Heart left ventricle (tissue), 13 donors: ENCODE results near the gene TRIP12.

ENCODE experiments used
- POLR2A ChIP-seq, 2 donors: fragments of 450-650 bp; IDR thresholded peaks; one replicate each; pipeline ENCODE4 v1.6.1; 2017; ENCODE audit warnings: antibody characterized with exemption in 2 of 2, mild to moderate bottlenecking in 2 of 2, moderate library complexity in 2 of 2
- TF ChIP-seq, protein P1 (sequence below), 12 donors: fragments of 200-600 bp; sonication (generic) in 4 of 12; IDR thresholded peaks; one replicate each; pipeline versions ENCODE4 v1.5.0 to v1.8.0; 2018 to 2022; ENCODE audit warnings: antibody characterized with exemption in 12 of 12, mild to moderate bottlenecking in 5 of 12
- donor health status: ischemic (EF 13 %, LVEDD 7.1; RV severe dilation, severe dysfunction).
- donor health status: DM: no; HTN: yes; CAD: no.
- donor health status: DM: no; HTN: no; CAD: no.
- donor health status: ischemic (EF 25% LVEDD 6.9; RV normal size, moderate dysfunction).
- donor health status: ischemic (EF 25% LVEDD 5.7; RV mildly dilated, moderate dysfunction).
- donor health status: ischemic (EF 35%, LVEDD 5.7; RV mildly dilated, moderate dysfunction).
- donor health status: nonischemic (EF 11% LVEDD 7.7; RV severe dilation, severe dysfunction).
- donor health status: DM: yes; HTN: yes; CAD: no.
- donor health status: PGD.
- donor health status: ischemic (EF 29% LVEDD 5.4; RV normal size, mild dysfunction).
- donor health status: nonischemic (EF 23%, LVEDD 6.1; RV moderate dilation, normal function).

DNA sequence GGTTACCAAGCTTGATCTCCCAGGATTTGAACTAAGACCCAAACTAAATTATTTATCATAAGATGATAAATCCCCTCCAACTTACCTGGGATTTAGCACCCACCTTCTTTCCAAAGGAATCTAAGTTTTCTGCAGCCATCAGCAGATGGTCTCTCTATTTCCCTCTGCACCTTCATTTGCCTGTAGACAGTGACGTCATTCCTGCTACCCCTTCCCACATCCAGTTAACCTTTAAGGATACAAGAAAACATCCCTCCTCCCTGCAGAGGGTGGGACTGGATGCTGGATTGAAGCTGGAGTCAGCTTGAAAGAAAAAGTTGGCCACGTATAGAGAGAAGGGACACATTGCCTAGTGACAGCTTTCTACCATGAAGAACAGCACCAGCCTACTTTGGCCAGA, 203.8 kb downstream of the TRIP12 start:
- TF ChIP-seq, protein P1, sequence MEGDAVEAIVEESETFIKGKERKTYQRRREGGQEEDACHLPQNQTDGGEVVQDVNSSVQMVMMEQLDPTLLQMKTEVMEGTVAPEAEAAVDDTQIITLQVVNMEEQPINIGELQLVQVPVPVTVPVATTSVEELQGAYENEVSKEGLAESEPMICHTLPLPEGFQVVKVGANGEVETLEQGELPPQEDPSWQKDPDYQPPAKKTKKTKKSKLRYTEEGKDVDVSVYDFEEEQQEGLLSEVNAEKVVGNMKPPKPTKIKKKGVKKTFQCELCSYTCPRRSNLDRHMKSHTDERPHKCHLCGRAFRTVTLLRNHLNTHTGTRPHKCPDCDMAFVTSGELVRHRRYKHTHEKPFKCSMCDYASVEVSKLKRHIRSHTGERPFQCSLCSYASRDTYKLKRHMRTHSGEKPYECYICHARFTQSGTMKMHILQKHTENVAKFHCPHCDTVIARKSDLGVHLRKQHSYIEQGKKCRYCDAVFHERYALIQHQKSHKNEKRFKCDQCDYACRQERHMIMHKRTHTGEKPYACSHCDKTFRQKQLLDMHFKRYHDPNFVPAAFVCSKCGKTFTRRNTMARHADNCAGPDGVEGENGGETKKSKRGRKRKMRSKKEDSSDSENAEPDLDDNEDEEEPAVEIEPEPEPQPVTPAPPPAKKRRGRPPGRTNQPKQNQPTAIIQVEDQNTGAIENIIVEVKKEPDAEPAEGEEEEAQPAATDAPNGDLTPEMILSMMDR (IDR thresholded peaks at IDR 0.05), result no peak
- no peak for TF ChIP-seq POLR2A (IDR thresholded peaks at IDR 0.05)
